SK-N-SH (cell line): ENCODE measurements around the gene KCTD19.

Source experiments
- EP300 ChIP-seq, 2 experiments: IDR thresholded peaks; 2 replicates each; pipeline versions ENCODE4 v1.4.0 to v1.6.1; 2012; ENCODE audit warnings: borderline replicate concordance in 1 of 2, low read depth in 1 of 2, low read length in 1 of 2
- EZH2phosphoT487 ChIP-seq: fragments of 200-600 bp; sonication (generic); IDR thresholded peaks from 2 replicates; pipeline ENCODE4 v1.6.1; 2017; ENCODE audit warnings: low read depth, mixed run types, mild to moderate bottlenecking, antibody characterized with exemption, moderate library complexity, borderline replicate concordance
- FOXM1 ChIP-seq: IDR thresholded peaks from 2 replicates; pipeline ENCODE4 v1.4.0; 2012; ENCODE audit warnings: low read depth, mild to moderate bottlenecking
- JUND ChIP-seq: IDR thresholded peaks from 2 replicates; pipeline ENCODE4 v1.4.0; 2012
- POLR2AphosphoS5 ChIP-seq: IDR thresholded peaks from 2 replicates; pipeline ENCODE4 v1.6.1; 2012; ENCODE audit warnings: low read depth, low read length
- RCOR1 ChIP-seq: fragments of 150-350 bp; IDR thresholded peaks from 2 replicates; pipeline ENCODE4 v1.6.1; 2017; ENCODE audit warnings: antibody characterized with exemption, low read length
- RFX5 ChIP-seq: IDR thresholded peaks from 2 replicates; pipeline ENCODE4 v1.6.1; 2012; ENCODE audit warnings: mild to moderate bottlenecking, improper control_type of control experiment, low read length
- TAF1 ChIP-seq: IDR thresholded peaks from 2 replicates; pipeline ENCODE4 v1.6.1; 2012; ENCODE audit warnings: low read depth, mild to moderate bottlenecking, low read length, moderate library complexity, borderline replicate concordance
- YY1 ChIP-seq: IDR thresholded peaks from 2 replicates; pipeline ENCODE4 v1.4.0; 2012; ENCODE audit warnings: low read depth, mild to moderate bottlenecking
- TF ChIP-seq, protein P1 (sequence below): fragments of 200-600 bp; sonication (generic); IDR thresholded peaks from 2 replicates; pipeline ENCODE4 v1.6.1; 2017; ENCODE audit warnings: antibody characterized with exemption, mild to moderate bottlenecking, moderate library complexity
- TF ChIP-seq, protein P2 (sequence below): IDR thresholded peaks from 2 replicates; pipeline ENCODE4 v1.4.0; 2012; ENCODE audit warnings: low read depth

DNA sequence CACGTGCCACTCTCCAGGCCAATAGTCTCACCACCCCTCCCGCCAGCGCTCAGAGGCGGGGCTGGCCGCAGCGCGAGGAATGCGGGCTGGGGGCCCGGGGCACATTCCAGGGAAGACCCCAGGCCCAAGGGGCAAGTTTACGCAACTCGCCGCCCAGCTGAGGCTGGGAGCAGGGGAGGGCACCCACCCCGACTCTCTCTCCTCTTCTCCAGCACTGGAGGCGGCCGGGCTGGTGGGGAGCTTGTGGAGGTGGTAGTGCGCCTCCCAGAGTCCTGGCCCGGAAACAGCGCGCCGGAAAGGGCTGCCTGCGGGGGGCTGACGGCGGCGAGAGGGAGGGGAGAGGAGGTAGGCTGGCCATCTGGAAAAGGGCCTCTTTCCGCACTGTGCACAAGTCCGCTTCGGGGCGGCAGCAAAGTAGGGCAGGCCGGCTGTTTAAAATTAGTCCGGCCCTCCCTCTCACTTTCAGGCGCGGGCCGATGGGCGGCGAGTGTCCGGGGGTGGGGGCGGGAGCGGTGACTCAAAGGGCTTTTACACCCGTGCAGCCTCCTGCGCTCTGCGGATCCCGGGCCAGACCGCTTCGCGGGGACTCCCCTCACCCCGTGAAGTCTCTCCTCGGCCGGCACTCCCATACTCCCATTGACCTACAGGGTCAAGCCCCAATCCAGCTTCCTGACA lies 80.3 kb downstream of the KCTD19 start:
- TF ChIP-seq, protein P1, sequence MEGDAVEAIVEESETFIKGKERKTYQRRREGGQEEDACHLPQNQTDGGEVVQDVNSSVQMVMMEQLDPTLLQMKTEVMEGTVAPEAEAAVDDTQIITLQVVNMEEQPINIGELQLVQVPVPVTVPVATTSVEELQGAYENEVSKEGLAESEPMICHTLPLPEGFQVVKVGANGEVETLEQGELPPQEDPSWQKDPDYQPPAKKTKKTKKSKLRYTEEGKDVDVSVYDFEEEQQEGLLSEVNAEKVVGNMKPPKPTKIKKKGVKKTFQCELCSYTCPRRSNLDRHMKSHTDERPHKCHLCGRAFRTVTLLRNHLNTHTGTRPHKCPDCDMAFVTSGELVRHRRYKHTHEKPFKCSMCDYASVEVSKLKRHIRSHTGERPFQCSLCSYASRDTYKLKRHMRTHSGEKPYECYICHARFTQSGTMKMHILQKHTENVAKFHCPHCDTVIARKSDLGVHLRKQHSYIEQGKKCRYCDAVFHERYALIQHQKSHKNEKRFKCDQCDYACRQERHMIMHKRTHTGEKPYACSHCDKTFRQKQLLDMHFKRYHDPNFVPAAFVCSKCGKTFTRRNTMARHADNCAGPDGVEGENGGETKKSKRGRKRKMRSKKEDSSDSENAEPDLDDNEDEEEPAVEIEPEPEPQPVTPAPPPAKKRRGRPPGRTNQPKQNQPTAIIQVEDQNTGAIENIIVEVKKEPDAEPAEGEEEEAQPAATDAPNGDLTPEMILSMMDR = peak; percentile 56
- no peak; the same call in 1 of the 2 replicates for TF ChIP-seq POLR2AphosphoS5
- no peak for TF ChIP-seq EZH2phosphoT487
- TF ChIP-seq, protein P2, sequence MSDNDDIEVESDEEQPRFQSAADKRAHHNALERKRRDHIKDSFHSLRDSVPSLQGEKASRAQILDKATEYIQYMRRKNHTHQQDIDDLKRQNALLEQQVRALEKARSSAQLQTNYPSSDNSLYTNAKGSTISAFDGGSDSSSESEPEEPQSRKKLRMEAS = peak; percentile 86
- TF ChIP-seq TAF1 = peak; percentile 34; the same call in 1 of the 2 replicates
- TF ChIP-seq YY1 = no peak
- no peak; the same call in 1 of the 2 replicates for TF ChIP-seq FOXM1
- TF ChIP-seq RFX5 = no peak
- peak; percentile 9 to 14; a peak in 3 of 4 replicates for TF ChIP-seq EP300 (IDR thresholded peaks at IDR 0.05; ENCODE audit: borderline replicate concordance in 1 of 2, low read depth in 1 of 2, low read length in 1 of 2)
- TF ChIP-seq RCOR1 = no peak
- no peak for TF ChIP-seq JUND
